IgD-negative memory B cell (primary cell): Measurements from ENCODE around the gene IRF8. TPM values are rescaled to one million over a fixed set of nuclear protein-coding genes. Genes with fewer than 3 reads are reported as not detected.
"Not testable (repeated sequence)": the region's sequence is repeated elsewhere in the genome, so short reads cannot be mapped to it uniquely, and the experiment has no call there.

Source experiments
- H3K27ac Mint-ChIP-seq, 3 donors: one replicate each; pipeline ENCODE4 v1.8.0; 2020 to 2022; ENCODE audit warnings: mild to moderate bottlenecking in 3 of 3, mixed read lengths in 3 of 3, moderate library complexity in 1 of 3
- H3K27me3 Mint-ChIP-seq: one replicate; pipeline ENCODE4 v1.8.0; 2021; ENCODE audit warnings: mixed read lengths
- H3K36me3 Mint-ChIP-seq: one replicate; pipeline ENCODE4 v1.8.0; 2020; ENCODE audit warnings: mild to moderate bottlenecking, mixed read lengths
- H3K4me1 Mint-ChIP-seq, 3 donors: one replicate each; pipeline ENCODE4 v1.8.0; 2020 to 2022; ENCODE audit warnings: mixed read lengths in 3 of 3, mild to moderate bottlenecking in 1 of 3
- H3K4me3 Mint-ChIP-seq, 4 donors: one replicate each; pipeline ENCODE4 v1.8.0; 2020 to 2022; ENCODE audit warnings: mild to moderate bottlenecking in 4 of 4, mixed read lengths in 4 of 4, moderate library complexity in 3 of 4
- H3K9me3 Mint-ChIP-seq, 3 donors: one replicate each; pipeline ENCODE4 v1.8.0; 2020 to 2021; ENCODE audit warnings: mixed read lengths in 3 of 3, mild to moderate bottlenecking in 1 of 3
- polyA plus RNA-seq: library from polyadenylated mRNA; unstranded; fragments of 300-500 nt; fragmentation: Illumina TruSeq; gene quantifications from one replicate; pipeline ENCODE4 v1.2.3, GENCODE V29; 2021

IRF8 gene
- 718 TPM for polyA plus RNA-seq

GRCh38 chr16:85898521-85899442 is at the start of gene IRF8:
Gene IRF8, plus strand, starts transcription at chr16:85899162. Its CDS starts 3,854 bp downstream, at chr16:85903016.
- peak within 1 kb of the TSS; percentile 84 to 93 (median 87) for H3K27ac Mint-ChIP-seq
- H3K27me3 Mint-ChIP-seq, result peaks cover 2% of the 10 kb centered on the region

GRCh38 chr16:85849388-85849787 is 49.6 kb upstream of the IRF8 start:
- Mint-ChIP-seq H3K27me3 (peaks cover 14% of the 10 kb centered on the region), H3K4me3 (no peak overlapping the region), H3K4me1 (peaks cover 21 to 22% (median 22%) of the 10 kb centered on the region in 3 donors), H3K9me3 (no peaks in the 10 kb centered on the region), H3K27ac (peak overlapping the region in 1 of 3 donors; percentile 26), H3K36me3 (peaks cover 5% of the 10 kb centered on the region)

More at GRCh38 chr16:85898521-85899442, at the start of gene IRF8:
- H3K9me3 Mint-ChIP-seq, result no peaks in the 10 kb centered on the region
- H3K4me1 Mint-ChIP-seq, result peaks cover 24 to 37% (median 37%) of the 10 kb centered on the region in 3 donors
- peak within 1 kb of the TSS; percentile 82 to 100 (median 96) for H3K4me3 Mint-ChIP-seq
- peaks cover 11% of the 10 kb centered on the region for H3K36me3 Mint-ChIP-seq

DNA sequence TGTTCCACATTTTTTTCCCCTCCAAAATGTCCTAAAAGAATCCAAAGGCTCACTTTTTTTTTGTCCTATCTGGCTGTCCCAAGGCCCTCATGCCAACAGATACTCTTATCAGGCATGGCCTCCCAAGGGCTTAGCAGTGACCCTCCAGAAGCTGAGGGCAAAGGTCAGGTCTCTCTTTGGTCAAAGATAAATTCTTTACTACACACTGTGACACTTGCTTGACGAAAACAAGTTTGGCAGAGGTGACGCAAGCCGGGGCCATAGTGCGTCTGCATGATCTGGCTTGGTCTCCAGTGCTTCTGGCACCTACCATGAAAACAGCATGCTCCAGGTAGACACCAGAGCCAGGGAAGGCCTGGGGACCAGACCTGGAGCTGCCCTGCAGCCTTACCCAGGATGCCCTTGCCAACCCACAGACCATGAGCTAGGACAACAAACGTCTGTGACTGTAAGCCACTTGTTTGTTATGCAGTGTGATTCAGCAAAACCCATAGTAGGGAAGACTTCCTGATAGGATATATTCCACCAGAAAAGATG is 48.5 kb upstream of the IRF8 start:
- Mint-ChIP-seq H3K36me3 (no peaks in the 10 kb centered on the region), H3K27me3 (peaks cover 13% of the 10 kb centered on the region), H3K4me1 (peaks cover 16% of the 10 kb centered on the region in 3 donors), H3K4me3 (no peak overlapping the region), H3K27ac (no peak overlapping the region), H3K9me3 (peaks cover 0 to 2% (median 0%) of the 10 kb centered on the region in 3 donors)

DNA sequence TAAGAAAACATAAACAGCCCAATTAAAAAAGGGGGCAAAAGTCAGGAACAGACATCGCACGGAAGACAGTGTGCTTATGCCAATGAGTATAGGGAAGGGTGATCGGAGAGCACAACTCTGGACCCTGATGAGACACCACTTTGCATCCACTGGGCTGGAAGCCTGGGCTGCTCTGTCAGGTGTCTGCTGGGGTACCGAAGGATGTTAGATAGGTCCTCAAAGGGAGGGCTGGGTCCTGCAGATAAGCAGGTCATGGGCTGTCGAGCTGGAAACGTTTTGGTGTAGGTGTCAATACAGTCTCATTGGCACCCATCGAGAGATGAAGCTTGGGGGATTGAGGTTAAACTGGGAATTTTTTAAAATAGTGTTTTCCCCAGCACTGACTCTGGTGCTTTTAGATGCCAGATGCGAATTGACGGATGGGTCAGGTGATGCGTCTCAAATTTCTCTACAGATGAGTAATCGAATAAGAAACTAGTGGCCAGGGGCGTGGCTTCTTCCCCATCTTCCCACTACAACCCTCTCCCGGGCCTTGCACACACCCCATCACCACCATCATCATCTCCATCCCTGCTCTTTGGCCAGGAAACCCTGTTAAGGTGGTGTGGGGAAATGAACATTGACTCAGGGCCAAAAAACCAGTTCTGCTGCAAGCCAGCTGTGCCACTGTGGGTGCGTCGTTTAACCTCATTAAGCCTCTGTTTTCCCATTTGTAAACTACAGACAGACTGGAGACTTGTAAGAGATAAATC is 47.8 kb upstream of the IRF8 start:
- peaks cover 12% of the 10 kb centered on the region for H3K27me3 Mint-ChIP-seq
- peaks cover 16% of the 10 kb centered on the region in 3 donors for H3K4me1 Mint-ChIP-seq
- no peaks in the 10 kb centered on the region for H3K36me3 Mint-ChIP-seq
- peak overlapping the region in 1 of 3 donors; percentile 29 for H3K27ac Mint-ChIP-seq
- H3K9me3 Mint-ChIP-seq, result peaks cover 0 to 2% (median 0%) of the 10 kb centered on the region in 3 donors
- no peak overlapping the region for H3K4me3 Mint-ChIP-seq

- H3K4me3 Mint-ChIP-seq, result no peak overlapping the region
- H3K27me3 Mint-ChIP-seq, result peaks cover 7% of the 10 kb centered on the region
- peaks cover 8 to 14% (median 9%) of the 10 kb centered on the region in 3 donors for H3K4me1 Mint-ChIP-seq
- no peak overlapping the region for H3K27ac Mint-ChIP-seq
- no peaks in the 10 kb centered on the region for H3K36me3 Mint-ChIP-seq
- peaks cover 0 to 2% (median 0%) of the 10 kb centered on the region in 3 donors for H3K9me3 Mint-ChIP-seq
Measured at GRCh38 chr16:85853547-85854545, 45.1 kb upstream of the IRF8 start.

- Mint-ChIP-seq H3K9me3 (peaks cover 0 to 2% (median 0%) of the 10 kb centered on the region in 3 donors), H3K27me3 (peaks cover 7% of the 10 kb centered on the region), H3K27ac (no peak overlapping the region), H3K4me3 (no peak overlapping the region), H3K36me3 (no peaks in the 10 kb centered on the region), H3K4me1 (peaks cover 8 to 19% (median 10%) of the 10 kb centered on the region in 3 donors)
Measured at GRCh38 chr16:85854935-85855334, 44.0 kb upstream of the IRF8 start.

- Mint-ChIP-seq H3K4me1 (peaks cover 11 to 25% (median 19%) of the 10 kb centered on the region in 3 donors), H3K27ac (no peak overlapping the region), H3K4me3 (peak overlapping the region in 2 of 4 donors; percentile 63 to 83), H3K9me3 (peaks cover 0 to 2% (median 0%) of the 10 kb centered on the region in 3 donors), H3K27me3 (peaks cover 1% of the 10 kb centered on the region), H3K36me3 (no peaks in the 10 kb centered on the region)
Measured at GRCh38 chr16:85856079-85856478, 42.9 kb upstream of the IRF8 start.

DNA sequence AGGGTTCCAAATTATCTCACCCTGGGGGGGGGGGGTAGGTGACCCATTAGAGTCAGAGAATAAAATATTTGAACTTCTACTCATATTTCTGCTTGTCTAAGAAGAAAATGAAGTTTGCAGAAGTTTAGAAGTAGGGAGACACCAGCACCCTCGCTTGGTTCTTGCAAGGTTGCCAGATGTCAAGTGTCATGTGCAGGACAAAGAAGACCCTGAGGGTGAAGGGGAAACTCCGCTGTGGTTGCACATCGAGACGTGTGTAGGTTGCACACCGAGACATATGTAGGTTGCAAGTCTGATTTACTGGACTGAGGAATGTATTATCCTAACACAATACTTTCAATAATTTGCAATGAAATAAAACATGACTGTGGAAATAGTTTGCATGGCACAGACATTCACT is 42.4 kb upstream of the IRF8 start:
- H3K9me3 Mint-ChIP-seq, result peaks cover 0 to 2% (median 0%) of the 10 kb centered on the region in 3 donors
- H3K27me3 Mint-ChIP-seq, result no peaks in the 10 kb centered on the region
- H3K27ac Mint-ChIP-seq, result no peak overlapping the region

GRCh38 chr16:85857406-85857805 is 41.6 kb upstream of the IRF8 start:
- Mint-ChIP-seq H3K27me3 (no peaks in the 10 kb centered on the region), H3K27ac (no peak overlapping the region), H3K9me3 (peaks cover 0 to 2% (median 0%) of the 10 kb centered on the region in 3 donors), H3K36me3 (no peaks in the 10 kb centered on the region), H3K4me1 (peaks cover 8 to 24% (median 19%) of the 10 kb centered on the region in 3 donors), H3K4me3 (no peak overlapping the region)

More for the DNA sequence above, 42.4 kb upstream of the IRF8 start:
- Mint-ChIP-seq H3K36me3 (no peaks in the 10 kb centered on the region), H3K4me3 (no peak overlapping the region), H3K4me1 (peaks cover 8 to 24% (median 19%) of the 10 kb centered on the region in 3 donors)

DNA sequence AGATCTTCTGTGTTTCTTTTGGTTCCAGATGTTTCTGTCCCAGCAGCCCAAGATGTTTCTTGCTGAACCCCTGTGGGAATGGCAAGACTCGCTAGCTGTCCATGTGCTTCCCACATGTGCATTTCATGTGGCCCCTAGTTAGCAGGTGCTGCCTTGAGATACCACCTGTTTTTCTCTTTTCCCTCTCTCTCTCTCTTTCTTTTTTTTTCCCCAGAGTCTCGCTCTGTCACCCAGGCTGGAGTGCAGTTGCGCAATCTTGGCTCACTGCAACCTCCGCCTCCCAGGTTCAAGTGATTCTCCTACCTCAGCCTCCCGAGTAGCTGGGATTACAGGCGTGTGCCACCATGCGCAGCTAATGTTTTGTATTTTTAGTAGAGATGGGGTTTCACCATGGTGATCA is 40.4 kb upstream of the IRF8 start:
- H3K4me3 Mint-ChIP-seq, H3K27ac Mint-ChIP-seq, H3K9me3 Mint-ChIP-seq, H3K27me3 Mint-ChIP-seq, H3K36me3 Mint-ChIP-seq: not testable (repeated sequence)
- peaks cover 8 to 27% (median 20%) of the 10 kb centered on the region in 3 donors for H3K4me1 Mint-ChIP-seq

- no peak overlapping the region for H3K4me3 Mint-ChIP-seq
- peaks cover 0 to 5% (median 2%) of the 10 kb centered on the region in 3 donors for H3K9me3 Mint-ChIP-seq
- H3K27me3 Mint-ChIP-seq, result no peaks in the 10 kb centered on the region
- H3K27ac Mint-ChIP-seq, result peak overlapping the region in 1 of 3 donors; percentile 75
- no peaks in the 10 kb centered on the region for H3K36me3 Mint-ChIP-seq
- peaks cover 2 to 21% (median 16%) of the 10 kb centered on the region in 3 donors for H3K4me1 Mint-ChIP-seq
Measured at GRCh38 chr16:85858984-85859817, 39.8 kb upstream of the IRF8 start.

GRCh38 chr16:85859818-85860125 is 39.2 kb upstream of the IRF8 start:
- Mint-ChIP-seq H3K4me3 (peak overlapping the region in 1 of 4 donors; percentile 12), H3K27me3 (no peaks in the 10 kb centered on the region), H3K9me3 (peaks cover 0 to 5% (median 2%) of the 10 kb centered on the region in 3 donors), H3K4me1 (peaks cover 2 to 19% (median 15%) of the 10 kb centered on the region in 3 donors), H3K27ac (no peak overlapping the region), H3K36me3 (no peaks in the 10 kb centered on the region)

GRCh38 chr16:85860413-85861094 is 38.4 kb upstream of the IRF8 start:
- Mint-ChIP-seq H3K4me1 (peaks cover 4 to 19% (median 15%) of the 10 kb centered on the region in 3 donors), H3K9me3 (peaks cover 0 to 5% (median 0%) of the 10 kb centered on the region in 3 donors), H3K27ac (peak overlapping the region in 2 of 3 donors; percentile 31 to 69), H3K4me3 (peak overlapping the region in 1 of 4 donors; percentile 66), H3K27me3 (no peaks in the 10 kb centered on the region), H3K36me3 (no peaks in the 10 kb centered on the region)
